ENCODE data around the gene CCDC50.

GRCh38 chr3:191358929-191359328 lies 29.7 kb downstream of the CCDC50 start:
- no peak for TF ChIP-seq CTCF (IDR thresholded peaks at IDR 0.05)
- TF ChIP-seq EZH2 (IDR thresholded peaks at IDR 0.05): no peak

Data from neural progenitor cell (in vitro differentiated cells).